ENCODE data around the gene ADH1A. TPM values are rescaled to one million over a fixed set of nuclear protein-coding genes. Genes with fewer than 3 reads are reported as not detected.

Gene ADH1A
- total and polyA plus RNA-seq, 2 of the 13 experiments (the other 11 are each of a cell fraction or from before 2014, with no cell fraction given), result 0.13 TPM; not detected in 1

DNA sequence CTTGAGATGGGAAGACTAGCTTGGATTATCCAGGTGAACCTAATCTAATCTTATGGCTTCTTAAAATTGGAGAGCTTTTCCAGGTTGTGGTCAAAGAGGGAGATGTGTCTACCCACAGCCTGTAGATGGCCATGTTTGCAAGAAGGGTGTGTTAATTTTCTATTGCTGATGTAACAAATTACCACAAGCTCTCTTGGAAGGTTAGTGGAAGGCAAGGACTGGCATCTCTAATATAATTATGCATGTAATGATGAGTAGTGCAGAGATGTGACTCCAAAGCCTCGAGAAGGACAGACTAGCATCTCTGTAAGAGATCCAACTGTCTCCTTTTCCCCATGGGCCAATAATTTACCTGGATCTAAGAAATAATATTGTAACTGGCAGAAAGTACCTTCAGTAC lies 33.6 kb upstream of the ADH1A start:
- no peak overlapping the region for H3K27ac ChIP-seq (ENCODE audit: extremely low read length, insufficient read depth, low read length)
- TF ChIP-seq, protein P1, sequence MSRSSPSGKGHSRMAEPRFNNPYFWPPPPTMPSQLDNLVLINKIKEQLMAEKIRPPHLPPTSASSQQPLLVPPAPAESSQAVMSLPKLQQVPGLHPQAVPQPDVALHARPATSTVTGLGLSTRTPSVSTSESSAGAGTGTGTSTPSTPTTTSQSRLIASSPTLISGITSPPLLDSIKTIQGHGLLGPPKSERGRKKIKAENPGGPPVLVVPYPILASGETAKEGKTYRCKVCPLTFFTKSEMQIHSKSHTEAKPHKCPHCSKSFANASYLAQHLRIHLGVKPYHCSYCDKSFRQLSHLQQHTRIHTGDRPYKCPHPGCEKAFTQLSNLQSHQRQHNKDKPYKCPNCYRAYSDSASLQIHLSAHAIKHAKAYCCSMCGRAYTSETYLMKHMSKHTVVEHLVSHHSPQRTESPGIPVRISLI (CRISPR knock-in tag; IDR thresholded peaks at IDR 0.05; ENCODE audit: borderline replicate concordance), result no peak
- TF ChIP-seq ZNF30 (CRISPR knock-in tag; IDR thresholded peaks at IDR 0.05) (no peak), ZNF556 (CRISPR knock-in tag; IDR thresholded peaks at IDR 0.05; ENCODE audit: borderline replicate concordance) (no peak), RFX1 (IDR thresholded peaks at IDR 0.05) (no peak), NFE2L1 (CRISPR knock-in tag; IDR thresholded peaks at IDR 0.05; ENCODE audit: borderline replicate concordance) (no peak), HNF4A (CRISPR knock-in tag; IDR thresholded peaks at IDR 0.05) (no peak), ZNF446 (CRISPR knock-in tag; IDR thresholded peaks at IDR 0.05) (no peak), ZNF235 (CRISPR knock-in tag; IDR thresholded peaks at IDR 0.05; ENCODE audit: borderline replicate concordance) (no peak), PHF21A (CRISPR knock-in tag; IDR thresholded peaks at IDR 0.05) (no peak), HNRNPLL (IDR thresholded peaks at IDR 0.05; ENCODE audit: low read depth, low read length, poor library complexity, severe bottlenecking) (no peak), ZNF44 (CRISPR knock-in tag; IDR thresholded peaks at IDR 0.05) (no peak), PAWR (CRISPR knock-in tag; IDR thresholded peaks at IDR 0.05; ENCODE audit: borderline replicate concordance) (no peak)
- TF ChIP-seq, protein P2, sequence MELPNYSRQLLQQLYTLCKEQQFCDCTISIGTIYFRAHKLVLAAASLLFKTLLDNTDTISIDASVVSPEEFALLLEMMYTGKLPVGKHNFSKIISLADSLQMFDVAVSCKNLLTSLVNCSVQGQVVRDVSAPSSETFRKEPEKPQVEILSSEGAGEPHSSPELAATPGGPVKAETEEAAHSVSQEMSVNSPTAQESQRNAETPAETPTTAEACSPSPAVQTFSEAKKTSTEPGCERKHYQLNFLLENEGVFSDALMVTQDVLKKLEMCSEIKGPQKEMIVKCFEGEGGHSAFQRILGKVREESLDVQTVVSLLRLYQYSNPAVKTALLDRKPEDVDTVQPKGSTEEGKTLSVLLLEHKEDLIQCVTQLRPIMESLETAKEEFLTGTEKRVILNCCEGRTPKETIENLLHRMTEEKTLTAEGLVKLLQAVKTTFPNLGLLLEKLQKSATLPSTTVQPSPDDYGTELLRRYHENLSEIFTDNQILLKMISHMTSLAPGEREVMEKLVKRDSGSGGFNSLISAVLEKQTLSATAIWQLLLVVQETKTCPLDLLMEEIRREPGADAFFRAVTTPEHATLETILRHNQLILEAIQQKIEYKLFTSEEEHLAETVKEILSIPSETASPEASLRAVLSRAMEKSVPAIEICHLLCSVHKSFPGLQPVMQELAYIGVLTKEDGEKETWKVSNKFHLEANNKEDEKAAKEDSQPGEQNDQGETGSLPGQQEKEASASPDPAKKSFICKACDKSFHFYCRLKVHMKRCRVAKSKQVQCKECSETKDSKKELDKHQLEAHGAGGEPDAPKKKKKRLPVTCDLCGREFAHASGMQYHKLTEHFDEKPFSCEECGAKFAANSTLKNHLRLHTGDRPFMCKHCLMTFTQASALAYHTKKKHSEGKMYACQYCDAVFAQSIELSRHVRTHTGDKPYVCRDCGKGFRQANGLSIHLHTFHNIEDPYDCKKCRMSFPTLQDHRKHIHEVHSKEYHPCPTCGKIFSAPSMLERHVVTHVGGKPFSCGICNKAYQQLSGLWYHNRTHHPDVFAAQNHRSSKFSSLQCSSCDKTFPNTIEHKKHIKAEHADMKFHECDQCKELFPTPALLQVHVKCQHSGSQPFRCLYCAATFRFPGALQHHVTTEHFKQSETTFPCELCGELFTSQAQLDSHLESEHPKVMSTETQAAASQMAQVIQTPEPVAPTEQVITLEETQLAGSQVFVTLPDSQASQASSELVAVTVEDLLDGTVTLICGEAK (IDR thresholded peaks at IDR 0.05), result no peak
- TF ChIP-seq, protein P2 (CRISPR knock-in tag; IDR thresholded peaks at IDR 0.05), result no peak

More for the DNA sequence above, 33.6 kb upstream of the ADH1A start:
- no peaks in the 10 kb centered on the region for H3K36me3 ChIP-seq (replicated peaks in 1 of 2; ENCODE audit: control insufficient read depth in 1 of 2, insufficient read depth in 2 of 2, low read length in 2 of 2)
- no peak for FAIRE-seq
- BruUV-seq (replicated peaks), result no TSS peak
- in situ Hi-C loops (cut with HindIII; ENCODE audit: extremely low pct_ligation_motif_present, low pct_unique_long_range_greater_than_20kb), result no loop called here
- H3K9ac ChIP-seq (ENCODE audit: insufficient read depth, low read depth, low read length), result no peak overlapping the region
- CTCF ChIA-PET (ENCODE audit: low intra/inter-chr PET ratio, low total read pairs), result no interaction called here
- WGBS (ENCODE audit: low lambda C conversion rate), result 5% methylated on average over 1 of the region's 1 CpG
- no peak for ATAC-seq
- 0 out of 2 replicates have a peak, but pooled peaks cover 7% of the 10 kb centered on the region for H3K4me1 ChIP-seq (ENCODE audit: insufficient read depth, low read length)
- intact Hi-C loops (cut with micrococcal nuclease; ENCODE audit: unreplicated experiment), result no loop called here
- POLR2A ChIA-PET, result no interaction called here
- H3K27me3 ChIP-seq (ENCODE audit: control insufficient read depth in 1 of 2, insufficient read depth in 2 of 2, low read length in 2 of 2), result no peaks in the 10 kb centered on the region
- H2AFZ ChIP-seq (ENCODE audit: low read length), result no peak overlapping the region
- DNase-seq (ENCODE audit: low spot score), result no peak
- H3K4me2 ChIP-seq (ENCODE audit: low read depth, low read length), result no peak overlapping the region
- H3K79me2 ChIP-seq (ENCODE audit: insufficient read depth, low read length), result no peaks in the 10 kb centered on the region
- peaks cover 15% of the 10 kb centered on the region for H3K9me3 ChIP-seq (ENCODE audit: low read length)
- H3K4me3 ChIP-seq (replicated peaks in 1 of 3; ENCODE audit: insufficient read depth in 1 of 3, low read depth in 2 of 3, low read length in 3 of 3), result no peak overlapping the region
- H4K20me1 ChIP-seq (ENCODE audit: insufficient read depth, low read length), result no peaks in the 10 kb centered on the region

Data from HepG2 (cell line).